Activated CD8-positive, alpha-beta memory T cell treated with anti-CD3 and anti-CD28 coated beads, Interleukin-2, amount 50 U/mL, for 1 hour (primary cell): ENCODE results near the gene UBAC2.

ENCODE experiments used
- DNase-seq: peaks from one replicate; pipeline ENCODE4 v3.0.0-alpha.2; 2020; ENCODE audit errors: extremely low read depth

UBAC2 gene

DNA sequence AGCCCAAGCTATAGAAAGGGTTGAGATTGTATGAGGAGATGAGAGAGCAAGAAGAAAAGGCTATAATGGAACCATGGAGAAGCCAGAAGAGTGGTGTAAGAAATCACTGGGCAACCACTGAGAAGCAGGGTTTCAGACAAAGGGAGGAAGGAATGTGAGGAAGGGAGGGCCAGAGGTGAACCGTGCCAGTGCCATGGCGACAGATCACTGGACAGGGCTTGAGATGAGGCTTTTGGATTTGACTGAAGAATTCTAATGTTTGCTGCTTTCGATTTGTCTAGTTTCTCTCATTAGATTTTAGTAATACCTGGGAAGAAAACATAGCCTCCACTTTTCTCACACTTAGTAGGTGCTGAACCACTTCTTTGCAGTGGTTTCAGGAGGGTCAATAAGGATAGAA lies 112.8 kb downstream of the UBAC2 start:
- DNase-seq: no peak

DNA sequence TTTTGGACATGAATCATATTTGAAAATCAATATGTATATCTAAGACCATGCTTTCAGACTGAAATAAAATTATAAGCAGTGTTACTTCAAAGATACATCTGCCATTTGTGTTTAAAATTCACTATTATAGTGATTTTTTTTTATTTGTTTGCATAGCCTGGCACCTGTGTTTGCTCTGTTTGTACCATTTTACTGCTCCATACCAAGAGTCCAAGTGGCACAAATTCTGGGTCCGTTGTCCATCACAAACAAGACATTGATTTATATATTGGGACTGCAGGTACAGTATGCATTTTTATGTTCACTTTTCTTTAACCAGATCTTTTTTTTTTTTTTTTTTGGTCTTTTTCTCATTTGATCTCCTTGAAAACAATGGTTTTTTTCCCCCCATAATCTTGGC lies 113.3 kb downstream of the UBAC2 start:
- no peak for DNase-seq

DNA sequence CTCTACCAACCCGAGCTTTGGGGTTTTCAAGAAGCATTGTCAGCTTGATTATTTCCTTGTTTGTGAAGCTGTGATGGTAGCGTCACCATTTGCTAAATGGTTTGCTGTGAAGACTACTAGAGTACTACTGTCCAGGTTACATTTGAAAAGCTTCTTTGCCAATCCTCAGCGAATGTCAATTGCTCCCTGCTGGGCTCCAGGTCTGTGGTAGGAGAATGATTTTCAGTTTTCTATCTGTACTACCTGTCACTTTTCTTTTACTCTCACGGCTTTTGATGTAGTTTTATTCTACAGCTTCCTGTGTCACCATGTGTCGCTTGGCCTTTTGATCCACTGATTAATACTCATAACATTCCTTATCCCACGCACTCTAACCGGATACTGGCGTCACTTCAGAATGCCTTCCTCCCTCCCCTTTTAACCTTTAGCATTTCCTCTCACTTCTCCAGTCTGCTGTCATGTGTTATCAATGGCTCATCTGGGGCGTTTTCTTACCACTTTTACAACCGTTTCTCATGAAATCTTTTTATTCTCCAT lies 114.1 kb downstream of the UBAC2 start:
- no peak for DNase-seq

DNA sequence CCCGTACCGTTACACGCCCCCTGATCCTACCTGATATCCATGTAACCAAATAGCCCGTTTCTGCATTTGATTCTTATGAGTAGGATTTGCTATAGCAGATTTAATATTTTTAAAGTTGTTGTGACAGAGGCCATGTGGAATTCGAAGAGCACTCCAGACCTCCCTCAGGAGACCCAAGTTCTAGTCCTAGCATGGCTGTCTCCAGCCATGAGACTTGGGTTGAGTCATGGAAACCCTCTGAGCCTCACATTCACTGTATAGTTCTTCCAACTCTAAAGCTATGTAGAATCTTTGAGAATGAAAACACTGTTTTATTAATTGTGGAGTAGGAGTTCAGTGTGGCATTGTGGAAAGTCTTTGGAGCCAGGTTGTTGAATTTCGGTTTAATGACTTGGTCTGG lies 114.5 kb downstream of the UBAC2 start:
- no peak for DNase-seq

DNA sequence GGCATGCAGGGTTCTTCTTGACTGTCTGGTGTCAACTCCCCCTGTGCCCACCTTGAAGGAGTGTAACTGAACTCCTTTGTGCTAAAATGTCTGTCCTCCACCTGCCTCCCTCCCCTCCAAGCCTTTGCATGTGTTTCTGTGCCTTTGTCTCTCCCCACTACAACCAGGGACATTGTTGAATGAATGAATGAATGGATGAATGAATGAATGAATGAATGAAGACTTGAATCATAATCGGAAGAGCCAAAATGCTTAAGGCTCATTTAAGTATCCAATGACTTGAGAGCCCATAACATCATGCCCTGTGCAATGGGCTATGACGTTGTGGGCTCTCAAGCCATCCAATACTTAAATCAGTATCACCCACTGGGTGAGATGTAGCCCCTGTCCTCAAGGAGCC lies 115.6 kb downstream of the UBAC2 start:
- DNase-seq: no peak

DNA sequence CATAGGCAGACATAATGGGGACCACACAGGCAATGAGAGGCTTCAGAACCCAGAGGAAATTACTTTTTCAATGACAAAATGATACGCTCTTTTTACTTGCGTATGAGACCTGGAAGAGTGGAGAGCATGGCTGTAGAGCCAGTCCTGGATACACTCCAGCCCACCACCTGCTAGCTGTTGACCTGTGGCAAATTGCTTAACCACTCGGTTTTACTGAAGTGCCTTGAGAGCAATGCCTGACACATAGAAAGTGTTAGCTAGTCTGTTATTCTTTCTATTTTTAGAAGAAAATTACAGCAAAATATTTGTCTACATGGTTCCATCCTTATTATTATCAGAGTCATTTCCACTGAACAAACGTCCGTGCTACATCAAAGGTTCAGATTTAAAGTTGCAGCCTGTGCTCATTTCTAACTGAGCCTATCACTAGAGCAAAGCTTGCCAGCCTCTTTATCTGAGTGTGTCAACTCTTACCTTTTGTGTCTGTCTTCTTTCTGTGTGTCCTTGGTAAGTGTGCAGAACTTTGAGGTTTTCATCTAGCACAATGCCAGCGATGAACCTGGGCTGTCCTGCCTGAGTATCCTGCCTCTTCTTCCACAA lies 116.1 kb downstream of the UBAC2 start:
- no peak for DNase-seq

DNA sequence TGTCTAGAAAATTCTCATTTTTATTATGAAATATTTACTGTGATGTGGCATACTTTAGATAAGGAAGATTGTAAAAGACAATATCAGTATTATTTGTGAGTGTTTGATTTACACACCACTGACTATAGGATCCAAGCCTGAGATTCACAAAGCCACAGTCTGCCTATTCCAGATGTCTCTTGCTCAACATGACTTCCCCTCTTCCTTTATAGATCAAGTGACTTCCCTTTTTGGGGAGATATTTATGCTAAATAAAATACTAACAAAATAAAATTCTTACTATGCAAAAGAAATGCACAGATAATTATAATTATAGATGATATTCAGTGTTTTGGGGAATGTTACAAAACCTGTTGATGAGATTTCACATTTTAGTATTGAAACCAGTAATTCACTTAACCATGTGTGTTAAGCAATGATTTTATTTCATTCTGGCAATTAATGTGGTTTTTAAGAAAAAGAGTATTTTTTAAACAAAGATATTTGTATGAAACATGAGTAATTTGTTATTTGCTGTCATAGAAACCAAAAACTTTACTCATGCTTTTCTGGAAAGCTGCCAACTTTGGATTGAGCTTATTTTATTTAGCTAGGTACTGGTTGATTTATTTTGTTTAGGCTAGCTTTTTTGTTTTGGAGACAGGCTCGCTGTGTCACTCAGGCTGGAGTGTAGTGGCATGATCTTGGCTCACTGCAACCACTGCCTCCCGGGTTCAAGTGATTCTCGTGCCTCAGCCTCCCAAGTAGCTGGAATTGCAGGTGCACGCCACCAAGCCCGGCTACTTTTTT lies 120.2 kb downstream of the UBAC2 start:
- no peak for DNase-seq

DNA sequence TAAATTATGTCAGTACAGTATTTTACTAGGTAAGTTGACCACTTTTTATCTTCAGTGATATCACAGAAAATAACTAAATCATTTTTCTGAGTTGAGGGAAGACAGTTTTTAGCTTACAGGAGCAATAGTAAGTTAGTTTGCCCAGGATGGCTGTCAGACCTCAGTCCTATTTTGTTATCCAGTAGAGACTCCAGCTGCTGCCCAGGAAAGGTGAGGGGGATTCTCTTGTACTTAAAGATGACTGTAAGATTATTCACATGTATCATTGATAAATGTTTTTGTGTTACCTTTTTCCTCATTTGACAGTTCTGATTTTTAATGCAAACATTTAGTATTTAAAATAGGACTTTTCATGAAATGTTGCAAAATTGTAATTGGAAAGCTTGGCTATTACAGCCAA lies 121.1 kb downstream of the UBAC2 start:
- no peak for DNase-seq

DNA sequence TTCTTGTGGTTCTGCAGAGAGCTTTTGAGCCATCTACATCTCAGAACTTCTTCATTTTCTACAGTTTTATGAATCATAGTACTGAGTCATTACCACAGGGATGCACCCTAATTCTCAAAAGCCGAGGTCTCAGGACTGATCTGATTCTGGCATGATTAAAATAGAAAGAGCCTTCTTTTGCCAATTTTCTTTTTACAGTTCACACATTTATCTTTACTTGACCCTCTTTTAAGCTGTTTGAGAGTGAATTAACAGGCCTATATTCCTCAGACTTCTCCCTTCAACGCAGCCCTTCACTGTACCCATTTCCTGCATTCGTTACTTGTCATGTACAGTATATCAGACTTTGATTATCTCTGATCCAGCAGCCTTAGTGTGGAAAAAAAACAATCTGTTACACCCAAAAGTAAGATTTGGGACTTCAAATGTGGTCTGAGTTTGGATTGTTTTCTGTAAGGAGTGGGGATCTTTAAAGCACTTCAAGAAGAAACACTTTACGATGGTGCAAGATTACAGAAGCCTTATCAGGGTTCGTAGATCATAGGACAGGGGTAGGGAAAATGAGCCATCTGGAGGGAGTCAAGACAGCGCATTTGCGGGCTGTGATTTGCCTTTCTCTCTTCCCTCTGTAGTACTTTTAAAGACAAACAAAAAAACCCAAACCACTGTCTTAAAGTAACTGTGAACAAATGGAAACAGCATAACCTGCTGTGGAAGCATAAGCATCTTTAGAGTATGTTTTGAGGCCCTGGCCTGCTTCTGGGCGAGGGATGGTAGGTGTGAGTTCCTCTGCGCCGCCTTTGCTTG lies 121.8 kb downstream of the UBAC2 start:
- no peak for DNase-seq

DNA sequence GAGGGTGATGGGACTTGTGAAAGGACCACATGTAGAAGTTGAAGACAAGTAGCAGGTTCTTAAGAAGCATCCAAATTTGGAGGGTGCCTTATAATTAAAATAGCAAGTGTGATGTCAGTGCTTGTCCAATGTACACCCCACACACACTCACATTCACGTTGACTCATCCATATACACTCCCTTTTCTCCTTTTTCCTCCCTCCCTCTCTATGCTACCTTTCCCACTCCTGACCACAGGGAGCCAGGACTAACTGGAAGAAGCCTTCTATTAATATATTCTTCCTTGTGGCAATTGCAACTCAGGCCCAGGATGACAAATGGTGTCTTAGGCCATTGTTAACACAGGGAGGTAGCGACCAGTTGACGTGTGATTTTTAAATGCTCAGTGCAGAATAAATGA lies 122.8 kb downstream of the UBAC2 start:
- DNase-seq: no peak

DNA sequence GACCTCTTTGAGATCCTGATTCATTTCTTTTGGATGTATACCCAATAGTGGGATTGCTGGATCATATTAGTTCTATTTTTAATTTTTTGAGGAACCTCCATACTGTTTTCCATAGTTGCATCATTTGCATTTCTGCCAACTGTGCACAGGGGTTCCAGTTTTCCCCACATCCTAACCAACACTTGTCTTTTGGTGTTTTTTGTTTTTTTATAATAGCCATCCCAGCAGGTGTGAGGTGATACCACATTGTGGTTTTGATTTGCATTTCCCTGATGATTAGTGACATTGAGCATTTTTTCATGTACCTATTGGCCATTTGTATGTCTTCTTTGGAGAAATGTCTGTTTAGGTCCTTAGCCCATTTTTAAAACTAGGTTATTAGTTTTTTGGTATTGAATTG lies 125.4 kb downstream of the UBAC2 start:
- no peak for DNase-seq

DNA sequence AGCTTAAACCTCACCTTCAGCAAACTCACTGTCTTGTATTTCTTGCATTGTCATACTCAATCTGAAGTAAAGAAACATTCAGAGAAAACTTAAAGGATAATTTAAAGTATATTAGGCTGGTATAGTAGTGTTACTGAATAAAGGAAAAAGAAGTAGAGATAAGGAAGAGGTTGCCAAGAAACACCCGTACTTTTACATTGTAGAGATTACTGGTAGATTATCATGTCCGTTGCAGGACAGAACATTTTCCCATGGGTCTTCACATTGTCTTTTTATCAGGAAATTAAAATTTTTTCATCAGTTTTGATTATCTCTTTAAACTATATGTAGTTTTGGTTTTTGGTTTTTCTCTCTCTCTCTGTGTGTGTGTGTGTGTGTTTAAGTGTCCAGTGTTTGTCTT lies 126.5 kb downstream of the UBAC2 start:
- no peak for DNase-seq

DNA sequence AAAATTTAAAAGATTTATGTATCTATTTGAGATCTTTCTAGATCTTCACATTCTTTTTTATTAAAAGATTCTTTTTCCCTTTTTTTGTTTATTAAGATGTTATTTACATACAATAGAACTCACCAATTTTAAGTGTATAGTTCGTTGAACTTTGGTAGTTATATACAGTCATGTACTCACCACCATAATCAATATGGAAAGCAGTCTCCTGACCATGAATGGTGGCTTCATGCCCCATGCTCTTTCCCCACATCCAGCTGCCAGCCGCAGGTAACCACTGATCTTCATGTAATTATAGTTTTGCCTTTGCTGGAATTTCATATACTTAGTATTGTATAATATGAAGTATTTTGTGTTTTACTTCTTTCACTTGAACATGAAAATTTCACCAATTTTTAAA lies 127.1 kb downstream of the UBAC2 start:
- DNase-seq: no peak

DNA sequence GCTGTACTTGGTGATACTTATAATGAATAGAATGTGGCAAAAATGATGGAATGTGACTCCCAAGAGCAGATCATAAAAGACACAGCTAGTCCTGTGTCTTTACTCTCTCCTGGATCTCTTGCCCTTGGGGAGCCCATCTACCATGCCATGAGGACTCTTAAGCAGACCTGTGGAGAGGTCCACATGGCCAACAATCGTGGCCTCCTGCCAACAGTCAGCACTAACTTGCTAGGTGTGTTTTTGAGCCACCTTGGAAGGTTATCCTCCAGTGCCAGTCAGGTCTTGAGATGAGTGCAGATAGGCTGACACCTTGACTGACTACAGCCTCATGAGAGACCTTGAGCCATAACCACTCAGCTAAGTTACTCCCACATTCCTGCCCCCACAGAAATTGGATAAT lies 128.8 kb downstream of the UBAC2 start:
- DNase-seq: no peak

DNA sequence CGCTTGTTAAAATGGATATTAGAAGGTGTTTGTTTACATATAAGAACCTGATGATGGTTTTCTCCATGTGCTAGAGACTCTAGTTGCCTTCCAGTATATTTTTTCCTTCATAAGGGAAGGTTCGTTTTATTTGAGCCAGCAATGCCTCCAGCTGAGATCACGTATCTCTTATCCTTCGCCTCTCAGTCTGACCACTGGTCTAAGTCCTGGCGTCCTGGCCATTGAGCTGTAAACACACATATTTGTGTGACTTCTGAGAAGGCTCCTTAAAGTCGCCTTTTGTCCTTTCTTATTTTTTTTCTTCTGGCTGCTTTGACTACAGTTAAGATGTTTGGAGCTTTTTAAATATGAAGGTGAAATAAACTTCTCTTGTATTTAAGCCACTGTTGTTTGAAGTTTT lies 130.3 kb downstream of the UBAC2 start:
- DNase-seq: no peak

DNA sequence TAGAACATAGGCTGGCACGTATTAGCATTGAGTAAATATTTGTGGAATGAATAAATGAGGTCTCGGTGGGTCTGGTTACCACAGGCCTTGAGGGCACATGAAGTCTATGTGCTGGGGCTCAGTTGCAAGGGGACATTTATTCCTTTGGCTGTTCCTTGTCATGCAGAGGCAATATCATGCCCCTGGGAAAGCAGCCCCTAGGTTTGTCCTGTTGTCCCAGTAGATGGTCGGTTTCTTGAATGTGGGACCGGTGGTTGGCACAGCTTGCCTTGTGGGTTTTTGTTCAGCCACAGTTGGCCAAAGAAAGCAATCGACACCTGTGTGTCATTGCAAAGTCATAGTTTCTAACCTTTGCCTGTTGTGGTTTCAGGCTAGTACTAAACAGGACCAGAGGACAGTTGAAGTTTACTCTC lies 131.2 kb downstream of the UBAC2 start:
- DNase-seq: no peak

DNA sequence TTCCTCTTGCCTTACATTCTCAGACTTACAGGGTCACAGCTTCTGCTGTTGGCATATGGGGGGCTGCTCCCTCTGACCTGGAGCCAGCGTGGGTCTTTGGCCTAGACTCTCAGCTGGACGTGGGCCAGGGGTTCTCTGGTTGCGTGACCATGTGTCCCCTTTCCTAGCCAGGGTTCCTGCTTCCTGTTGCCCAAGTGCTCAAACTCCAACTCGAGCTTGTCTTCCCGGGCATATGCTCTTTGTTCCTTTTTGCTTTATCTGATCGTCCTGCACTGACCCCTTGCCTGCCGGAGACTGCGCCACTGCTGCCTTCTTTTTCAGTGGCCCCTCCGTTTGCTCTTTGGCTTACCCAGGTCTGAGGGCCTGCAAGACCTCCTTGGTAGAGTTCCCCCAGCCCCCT lies 131.8 kb downstream of the UBAC2 start:
- no peak for DNase-seq

DNA sequence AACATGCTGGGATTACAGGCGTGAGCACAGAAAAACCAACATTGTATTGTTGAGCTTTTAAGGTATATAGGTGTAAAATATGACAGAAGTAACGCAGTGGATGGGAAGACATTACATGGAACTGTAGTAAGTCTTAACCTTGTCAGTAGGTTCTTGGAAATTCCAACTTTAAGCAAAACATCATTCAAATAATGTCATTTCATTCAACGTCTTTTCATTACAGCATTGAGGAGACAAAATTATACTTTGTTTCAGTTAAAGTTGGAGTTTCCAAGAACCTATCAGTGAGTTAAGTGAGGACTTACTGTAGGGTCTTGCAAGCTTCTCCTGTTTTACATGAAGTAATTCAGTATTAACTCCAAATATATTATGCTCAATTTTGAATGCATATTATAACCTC lies 133.6 kb downstream of the UBAC2 start:
- no peak for DNase-seq

DNA sequence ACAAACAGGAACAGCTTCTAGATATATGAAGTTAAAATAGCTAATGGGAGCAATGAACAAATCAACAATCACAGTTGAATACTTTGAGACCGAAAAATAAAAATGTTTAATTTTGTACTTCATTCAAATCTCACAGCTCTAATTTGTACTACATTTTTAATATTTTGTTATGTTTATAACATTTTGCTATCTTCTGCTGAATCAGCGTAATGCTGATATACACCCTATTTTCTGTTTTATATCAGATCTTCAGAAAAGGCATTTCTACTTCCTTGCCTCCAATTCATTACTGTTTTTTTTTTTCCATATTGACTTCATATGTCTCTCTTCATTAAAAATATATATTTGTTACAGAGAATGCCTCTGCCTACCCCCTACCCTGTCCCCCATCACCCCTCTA lies 134.4 kb downstream of the UBAC2 start:
- DNase-seq: no peak

DNA sequence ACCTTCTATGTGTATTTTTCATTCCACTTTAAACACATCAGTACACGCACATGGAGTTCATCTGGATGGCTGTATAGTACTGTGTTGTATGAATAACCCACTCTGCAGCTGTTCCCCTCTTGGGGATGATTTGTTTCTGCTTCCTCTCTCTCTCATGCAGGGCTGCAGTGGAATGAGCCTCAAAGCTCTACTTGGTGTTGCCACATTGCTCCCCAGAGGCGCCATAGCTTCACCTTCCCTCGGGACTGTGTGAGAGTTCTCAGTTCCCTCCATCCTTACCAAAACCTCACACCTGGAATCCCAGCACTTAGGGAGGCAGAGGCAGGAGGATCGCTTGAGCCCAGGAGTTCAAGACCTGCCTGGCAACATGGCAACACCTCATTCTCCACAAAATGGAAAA lies 134.9 kb downstream of the UBAC2 start:
- no peak for DNase-seq

DNA sequence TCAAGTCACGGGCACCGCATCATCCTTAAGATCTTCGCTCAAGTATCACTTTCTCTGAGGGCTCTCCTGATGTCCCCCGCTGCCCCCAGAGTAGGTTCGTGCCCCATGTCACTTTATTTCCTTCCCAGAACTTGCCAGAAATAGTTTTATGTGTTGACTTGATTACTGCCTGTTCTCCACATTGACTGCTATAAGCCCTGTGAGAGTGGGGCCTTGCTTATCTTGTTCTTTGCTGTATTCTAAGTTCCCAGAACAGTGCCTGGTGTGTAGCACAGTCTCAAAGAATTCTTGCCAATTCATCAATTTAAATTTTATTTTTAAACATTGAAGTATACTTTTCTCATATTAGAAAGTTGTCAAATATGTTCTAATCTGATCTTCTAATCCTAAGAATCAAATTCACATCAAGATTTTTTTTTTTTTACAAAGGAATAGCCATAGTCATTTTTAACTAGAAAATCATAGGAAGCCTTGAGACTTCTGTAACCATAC lies 138.6 kb downstream of the UBAC2 start:
- no peak for DNase-seq

DNA sequence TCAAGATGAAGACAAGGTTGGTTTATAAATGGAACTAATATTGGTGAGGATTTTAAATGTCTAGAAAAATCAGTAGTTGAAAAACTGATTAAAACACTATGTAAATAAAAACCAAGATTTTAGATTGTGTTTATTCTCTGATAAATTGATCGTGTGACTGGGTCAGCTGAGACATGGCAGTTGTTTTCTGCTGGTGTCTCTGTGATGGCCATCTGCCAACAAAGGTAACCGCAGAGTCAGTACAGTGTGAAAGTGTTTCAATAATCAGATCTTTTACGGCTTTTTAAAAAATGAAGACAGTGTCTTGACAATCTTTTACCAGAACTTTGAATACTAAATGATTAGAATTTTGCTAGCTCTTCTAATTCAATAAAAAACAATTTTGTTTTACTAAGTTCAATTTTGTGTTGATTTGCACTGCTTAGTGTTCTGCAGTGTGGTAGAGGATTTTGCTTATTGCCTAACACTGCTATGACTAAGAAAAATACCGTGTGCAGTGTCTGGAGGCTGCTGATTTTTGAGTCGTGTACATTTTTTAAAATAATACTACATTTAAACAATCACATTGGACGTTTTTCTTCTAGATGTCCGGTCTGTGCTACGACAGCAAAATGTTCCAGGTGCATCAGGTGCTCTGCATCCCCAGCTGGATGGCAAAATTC lies 139.2 kb downstream of the UBAC2 start:
- DNase-seq: no peak
